GM10847 (cell line): ENCODE data around the gene RANBP3.
A peak's percentile ranks its signal among the peaks of the same experiment; 100 is the strongest.

Experiments used
- POLR2A ChIP-seq: IDR thresholded peaks from 2 replicates; pipeline ENCODE4 v1.6.1; 2011; ENCODE audit not compliant: insufficient read length; ENCODE audit errors: extremely low read depth

Gene RANBP3

DNA sequence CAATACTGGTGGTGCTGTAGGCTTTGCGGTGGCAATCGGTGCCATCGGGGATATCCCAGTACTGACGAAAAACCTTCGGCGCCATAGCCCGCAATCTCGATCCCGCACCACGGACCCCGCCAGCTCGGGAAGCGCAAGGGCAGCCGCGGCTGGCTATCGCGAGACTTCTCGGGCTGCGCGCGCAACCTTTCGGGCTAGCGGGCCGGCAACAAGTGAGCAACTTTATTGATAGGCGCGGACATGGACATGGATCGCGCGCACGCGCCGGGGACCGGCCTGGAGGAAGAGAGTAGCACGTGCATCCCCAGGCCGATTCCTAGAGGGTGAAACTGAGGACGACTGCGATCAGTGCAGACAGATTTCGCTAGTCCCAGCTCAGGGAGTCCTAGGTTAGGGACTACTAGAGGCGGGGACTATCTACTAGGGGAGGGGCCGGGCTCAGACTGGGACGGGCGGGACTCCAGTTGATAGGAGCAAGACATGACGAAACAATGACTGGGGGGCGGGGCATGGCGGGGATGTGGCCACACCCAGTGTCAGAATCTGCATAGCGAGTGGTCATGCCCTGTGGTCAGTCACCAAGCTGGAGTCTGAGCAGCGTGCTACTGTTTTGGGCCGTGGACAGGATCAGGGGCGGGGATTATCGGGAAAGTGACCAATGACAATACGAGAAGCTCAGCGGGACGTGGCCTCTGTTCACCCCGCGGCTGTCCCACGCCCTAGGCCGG lies 74.2 kb downstream of the RANBP3 start, which contains the start of gene NDUFA11:
Gene NDUFA11, minus strand, starts transcription at position 167 of the 728 bp plus-strand sequence. Its CDS starts 82 bp downstream, at position 85.
- peak; percentile 85 for TF ChIP-seq POLR2A

DNA sequence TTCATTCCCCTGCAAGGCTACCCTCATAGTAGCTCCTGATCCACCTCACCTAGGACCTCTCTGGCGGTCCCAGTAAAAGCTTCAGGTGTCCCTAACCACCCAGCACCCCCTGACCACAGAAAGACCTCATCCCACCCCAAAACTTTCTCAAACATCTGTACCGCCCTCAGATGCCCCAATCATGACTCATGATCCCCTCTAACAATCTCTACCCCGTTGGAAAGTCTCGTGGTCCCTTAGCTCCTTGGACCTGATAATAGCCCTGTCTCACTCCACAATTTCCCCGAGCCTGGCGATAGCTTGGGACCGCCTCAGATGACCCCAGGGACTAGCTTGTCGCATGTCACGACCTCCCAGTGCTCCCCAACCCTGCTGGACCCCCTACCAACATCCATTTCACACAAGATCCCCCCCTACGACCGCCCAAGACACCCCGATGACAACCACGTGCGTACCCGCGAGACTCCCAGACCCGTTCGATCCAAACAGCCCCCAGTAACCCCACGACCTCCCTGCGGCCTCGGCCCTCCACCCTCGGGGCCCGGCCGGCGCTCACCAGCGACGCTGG lies 74.8 kb downstream of the RANBP3 start:
- TF ChIP-seq POLR2A = no peak

DNA sequence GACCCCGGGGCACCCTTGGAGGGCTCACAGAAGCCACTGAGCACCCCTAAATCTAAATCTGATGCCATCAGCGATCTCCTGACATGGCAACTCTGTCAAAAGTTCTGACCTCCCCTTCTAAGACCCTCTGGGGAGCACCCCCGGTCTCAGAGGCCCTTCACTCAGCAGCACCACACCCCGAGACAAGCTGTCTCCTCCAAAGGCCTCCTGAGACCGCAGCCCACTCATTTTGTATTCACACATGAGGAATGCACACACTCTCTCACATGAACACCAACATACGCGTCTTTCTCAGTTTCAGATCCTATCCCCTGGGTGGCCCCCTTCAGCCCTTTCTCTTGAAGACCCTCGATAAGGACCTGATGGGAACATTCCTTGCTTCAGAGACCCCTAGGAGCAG lies 77.0 kb downstream of the RANBP3 start:
- no peak for TF ChIP-seq POLR2A

DNA sequence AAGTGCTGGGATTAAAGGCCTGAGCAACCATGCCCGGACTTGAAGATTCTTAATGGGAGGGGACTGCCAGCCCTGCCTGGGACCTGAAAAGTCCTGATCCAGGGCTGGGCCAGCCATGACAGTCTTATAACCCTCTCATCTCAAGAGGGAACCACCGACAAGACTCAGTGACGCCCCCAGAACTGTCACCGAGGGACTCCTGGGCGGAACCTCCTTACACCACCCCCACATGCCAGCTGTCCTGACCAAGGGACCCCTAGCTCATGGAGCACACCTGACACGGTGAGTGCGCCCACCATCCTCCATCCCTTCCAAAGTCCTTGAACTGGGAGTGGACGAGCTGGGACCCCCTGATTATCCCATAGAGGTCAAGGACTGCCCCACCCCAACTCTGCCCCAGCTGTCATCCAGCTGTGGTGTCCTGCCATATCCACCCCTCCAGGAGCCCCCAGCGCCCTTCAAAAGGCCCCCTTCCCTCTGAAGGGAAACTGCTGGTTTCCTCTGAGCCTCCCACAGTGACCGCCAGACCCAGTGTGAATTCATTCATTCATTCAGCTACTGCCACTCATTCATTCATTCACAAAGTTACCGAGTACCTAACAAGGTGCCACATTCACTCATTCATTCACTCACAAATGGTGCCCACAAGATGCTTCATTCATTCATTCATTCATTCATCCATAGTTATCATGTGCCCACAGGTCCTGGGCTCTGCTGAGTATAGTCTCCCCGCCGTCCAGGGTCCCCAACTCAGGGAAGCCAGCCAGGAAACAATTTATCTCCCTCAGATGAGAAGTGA lies 78.0 kb downstream of the RANBP3 start:
- no peak for TF ChIP-seq POLR2A

DNA sequence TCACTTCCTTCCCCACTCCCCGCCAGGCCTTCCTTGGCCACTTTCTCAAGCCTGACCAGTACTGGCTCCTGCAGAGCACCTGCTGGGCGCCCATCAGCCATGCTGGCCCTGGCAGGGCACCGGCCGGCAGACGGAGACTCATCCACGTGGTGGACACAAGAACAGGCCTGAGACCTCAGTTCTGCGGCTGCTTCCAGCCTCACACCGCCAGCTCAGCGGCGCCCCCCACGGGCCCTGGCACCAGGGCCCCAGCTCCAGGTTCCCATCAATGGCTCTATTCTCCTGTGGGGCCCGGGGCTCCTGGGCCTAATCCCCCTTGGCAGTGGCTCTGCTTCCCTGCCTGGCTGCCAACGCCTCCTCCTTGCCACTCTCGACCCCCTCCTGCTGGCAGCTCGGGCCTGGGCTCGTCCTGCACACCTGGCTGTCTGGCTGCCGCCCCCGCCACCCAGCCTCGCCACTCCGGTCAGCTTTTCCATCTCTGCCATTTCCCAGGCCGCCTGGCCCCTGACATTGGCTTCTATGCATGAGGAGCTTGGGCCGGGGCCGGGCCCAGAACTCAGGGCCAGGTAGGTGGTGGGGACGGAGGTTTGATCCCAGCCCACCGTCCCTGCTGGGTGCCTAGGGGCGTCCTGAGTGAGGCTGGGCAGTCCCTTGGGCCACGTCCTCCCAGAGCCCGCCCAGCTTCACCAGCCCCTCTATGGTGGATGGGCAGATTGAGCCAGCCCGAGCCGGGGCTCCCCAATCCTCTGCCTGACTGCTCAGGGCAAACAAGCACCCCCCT lies 80.6 kb downstream of the RANBP3 start:
- TF ChIP-seq POLR2A = no peak

DNA sequence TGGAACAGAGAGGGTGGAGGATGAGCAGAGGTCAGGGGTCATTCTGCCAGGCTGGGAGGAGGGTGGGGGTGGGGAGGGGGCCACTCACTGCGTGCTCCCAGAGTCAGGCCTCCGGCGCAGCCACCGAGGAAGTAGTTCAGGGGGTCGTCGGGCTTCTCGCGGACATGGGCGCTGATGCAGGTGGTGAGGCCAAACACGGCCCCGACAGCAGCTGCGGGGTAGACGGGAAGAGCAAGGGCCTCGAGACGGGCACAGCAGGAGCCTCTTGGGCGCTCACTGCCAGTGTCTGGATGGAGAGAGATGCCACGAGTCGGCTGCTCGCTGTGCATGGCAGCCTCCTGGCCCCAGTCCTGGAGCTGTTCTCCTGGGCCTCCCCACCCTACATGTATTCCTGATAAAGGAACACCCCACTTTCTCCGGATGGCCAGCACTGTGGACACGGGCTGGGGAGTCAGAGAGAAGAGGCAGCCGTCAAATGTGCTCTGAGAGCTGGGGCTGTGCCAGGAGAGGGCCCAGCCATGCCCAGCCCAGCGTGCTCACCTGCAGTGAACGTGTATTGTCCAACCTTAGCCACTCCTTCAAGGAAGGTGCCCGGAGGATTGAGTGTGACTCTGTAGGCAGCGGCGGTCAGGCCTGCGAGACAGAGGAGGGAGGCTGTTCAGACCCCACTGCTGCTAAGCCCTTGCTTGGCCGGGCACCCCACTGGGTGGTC lies 81.4 kb downstream of the RANBP3 start:
- no peak for TF ChIP-seq POLR2A

DNA sequence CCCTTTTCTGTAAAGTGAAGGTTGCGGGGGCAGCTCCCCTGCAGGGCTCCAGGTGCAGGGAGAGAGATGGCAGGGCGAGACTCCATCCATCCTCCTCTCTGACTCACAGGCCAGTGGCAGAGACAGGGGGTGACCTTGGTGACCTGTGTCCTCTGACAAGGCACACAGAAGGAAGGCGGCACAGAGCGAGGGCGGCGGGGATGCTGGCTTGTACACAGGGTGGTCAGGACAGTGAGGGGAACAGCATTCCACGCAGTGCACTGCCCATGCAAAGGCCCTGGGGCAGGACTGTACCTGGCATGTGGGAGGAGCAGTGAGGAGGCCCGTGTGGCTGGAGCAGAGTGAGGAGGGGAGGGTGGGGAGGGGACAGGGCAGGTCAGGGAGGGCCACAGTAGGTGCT lies 82.0 kb downstream of the RANBP3 start:
- TF ChIP-seq POLR2A = no peak

DNA sequence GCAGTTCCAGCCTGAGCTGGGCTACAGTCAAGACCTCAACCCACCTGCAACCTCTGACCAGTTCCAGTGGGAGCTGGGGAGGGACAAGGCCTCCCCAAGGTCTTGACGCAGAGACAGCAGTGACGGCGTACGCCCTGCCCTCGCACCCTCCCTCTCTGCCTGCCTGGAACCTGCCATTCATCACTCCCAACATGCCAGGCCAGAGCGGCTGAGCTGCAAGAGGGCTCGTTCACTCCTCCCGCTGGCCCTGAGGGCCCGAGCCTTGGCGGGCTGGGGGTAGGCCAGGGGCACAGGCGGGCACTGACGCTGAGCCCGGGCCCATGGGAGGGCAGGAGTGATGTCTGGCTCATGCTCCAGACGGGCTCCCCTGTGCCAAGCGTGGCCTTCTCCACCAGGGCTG lies 82.5 kb downstream of the RANBP3 start:
- no peak for TF ChIP-seq POLR2A

DNA sequence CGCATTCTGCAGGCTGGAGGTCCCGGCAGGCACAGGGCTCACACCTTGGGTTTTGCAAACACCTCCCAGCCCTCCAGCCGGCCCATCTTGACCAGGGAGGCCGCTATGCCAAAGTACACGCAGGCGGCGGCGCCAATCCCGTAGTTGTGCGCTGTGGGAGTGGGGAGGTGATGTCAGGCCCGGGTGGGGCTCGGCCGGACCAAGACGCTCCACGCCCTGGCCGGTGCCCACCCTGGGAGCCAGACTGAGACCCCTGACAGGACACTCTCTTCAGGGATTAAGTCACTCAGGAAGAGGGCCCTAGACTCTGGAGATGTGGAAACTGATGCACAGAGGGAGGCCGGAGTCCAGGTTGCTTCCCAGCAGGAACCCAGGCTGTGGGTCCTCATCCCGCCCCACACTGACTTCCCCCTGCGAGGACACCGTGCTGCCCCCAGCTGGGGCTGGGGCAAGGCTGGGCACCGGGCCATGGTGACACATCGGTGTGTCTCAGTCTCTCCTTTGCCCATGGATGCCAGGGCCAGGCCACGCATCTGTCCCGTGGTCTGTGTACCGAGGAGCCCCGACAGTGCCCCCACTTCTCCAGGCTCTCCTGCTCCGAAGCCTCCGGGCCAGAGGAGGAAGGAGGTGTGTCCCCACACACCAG lies 83.1 kb downstream of the RANBP3 start:
- no peak for TF ChIP-seq POLR2A

DNA sequence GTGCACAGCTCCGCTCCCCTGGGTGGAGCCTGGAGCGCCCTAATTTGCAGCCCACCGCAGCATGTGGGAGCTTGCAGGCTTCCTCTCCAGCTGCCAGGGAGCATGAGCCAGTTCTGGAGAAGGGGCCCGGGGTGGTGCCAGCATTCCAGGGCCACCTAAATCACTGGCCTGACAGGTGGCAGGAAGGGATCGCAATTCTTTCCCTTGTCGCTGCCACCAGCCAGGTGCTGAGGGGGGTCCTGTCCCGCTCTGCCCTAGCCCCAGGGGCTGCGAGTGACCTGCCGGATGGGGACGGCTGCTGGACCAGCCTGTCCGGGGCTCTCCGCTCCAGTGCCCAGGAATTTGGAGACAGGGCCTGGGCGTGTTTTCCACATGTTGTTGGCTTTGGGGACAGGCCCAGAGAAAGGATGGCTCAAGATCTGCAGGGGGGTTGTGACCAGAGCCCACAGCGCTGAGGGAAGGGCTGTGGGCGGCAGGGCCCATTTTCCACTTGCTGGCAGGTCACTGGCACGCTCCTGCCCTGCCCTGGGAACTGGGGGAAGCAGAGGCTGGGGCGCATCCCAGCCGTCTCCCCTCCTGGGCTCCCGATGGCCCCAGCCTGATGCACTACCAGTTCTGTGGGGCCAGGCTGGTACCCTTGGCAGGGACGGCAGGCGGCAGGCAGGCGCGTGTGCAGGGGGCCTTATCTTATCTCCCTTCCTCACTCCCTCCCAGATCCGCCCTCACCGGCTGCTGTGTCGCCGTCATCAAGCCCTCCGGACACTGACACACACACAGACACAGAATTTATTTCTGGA lies 83.8 kb downstream of the RANBP3 start:
- no peak for TF ChIP-seq POLR2A

DNA sequence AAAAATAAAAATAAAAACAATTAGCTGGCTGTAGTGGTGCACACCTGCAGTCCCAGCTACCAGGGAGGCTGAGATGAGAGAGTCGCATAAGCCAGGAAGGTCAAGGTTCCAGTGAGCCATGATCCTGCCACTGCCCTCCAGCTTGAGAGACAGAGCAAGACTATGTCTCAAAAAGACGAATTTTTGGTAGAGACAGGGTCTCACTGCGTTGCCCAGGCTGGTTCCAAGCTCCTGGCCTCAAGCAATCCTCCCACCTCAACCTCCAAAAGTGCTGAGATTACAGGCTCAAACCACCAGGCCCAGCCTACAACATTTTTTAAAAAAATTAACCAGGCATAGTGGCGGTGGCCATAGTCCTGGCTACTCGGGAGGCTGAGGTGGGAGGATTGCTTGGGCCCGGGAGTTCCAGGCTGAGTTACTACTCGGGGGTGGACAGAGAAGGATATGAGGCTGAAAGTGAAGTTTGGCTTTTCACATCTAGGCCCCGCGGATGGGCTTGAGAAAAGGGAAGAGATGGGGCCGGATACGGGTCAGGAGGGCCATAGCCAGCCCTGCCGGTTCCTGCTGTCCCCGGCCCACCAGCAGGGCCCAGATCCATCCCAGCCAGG lies 84.5 kb downstream of the RANBP3 start:
- TF ChIP-seq POLR2A = no peak

DNA sequence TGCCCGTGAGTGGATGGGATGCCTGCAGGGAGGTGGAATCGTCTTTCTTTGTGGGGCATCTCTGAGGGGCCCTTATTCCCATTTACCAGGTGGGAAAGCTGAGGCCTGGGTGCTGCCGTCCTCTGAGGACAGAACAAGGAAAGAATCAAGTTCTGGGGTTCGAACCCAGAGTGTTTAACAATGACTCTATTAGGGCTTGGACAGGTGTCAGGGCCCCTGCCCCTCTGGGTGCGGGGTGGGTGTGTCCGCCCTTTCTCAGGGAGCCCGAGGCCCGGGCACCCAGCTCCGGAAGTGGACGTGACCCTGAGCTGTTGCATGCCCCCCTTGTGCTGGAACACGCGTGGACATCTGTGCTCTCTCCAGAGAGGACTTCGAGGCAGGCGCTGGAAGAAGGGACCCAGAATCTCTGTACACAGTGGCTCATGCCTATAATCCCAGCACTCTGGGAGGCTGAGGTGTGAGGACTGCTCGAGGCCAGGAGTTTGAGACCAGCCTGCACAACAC lies 85.1 kb downstream of the RANBP3 start:
- TF ChIP-seq POLR2A = no peak
